UCSD-AML1 (cell line): ENCODE data around the gene C14orf93.
"Not testable (repeated sequence)": the region's sequence is repeated elsewhere in the genome, so short reads cannot be mapped to it uniquely, and the experiment has no call there.

Source experiments
- DNase-seq: peaks from one replicate; lab custom pipeline; 2025; ENCODE audit not compliant: unreplicated experiment; lab: John Stamatoyannopoulos, UW

C14orf93 gene

DNA sequence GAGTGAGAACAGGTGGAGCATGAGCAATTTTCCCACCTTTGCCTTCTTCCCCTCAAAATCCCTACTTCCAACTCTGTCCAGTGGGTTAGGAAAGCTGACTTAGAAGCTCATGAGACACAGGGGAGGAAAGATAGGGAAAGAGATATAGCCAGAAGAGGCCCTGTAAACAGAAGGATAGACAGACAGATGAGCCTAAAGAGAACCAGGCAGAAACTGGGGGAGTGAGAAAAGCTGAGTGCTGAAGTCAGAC, 32.6 kb downstream of the C14orf93 start:
- no peak for DNase-seq

DNA sequence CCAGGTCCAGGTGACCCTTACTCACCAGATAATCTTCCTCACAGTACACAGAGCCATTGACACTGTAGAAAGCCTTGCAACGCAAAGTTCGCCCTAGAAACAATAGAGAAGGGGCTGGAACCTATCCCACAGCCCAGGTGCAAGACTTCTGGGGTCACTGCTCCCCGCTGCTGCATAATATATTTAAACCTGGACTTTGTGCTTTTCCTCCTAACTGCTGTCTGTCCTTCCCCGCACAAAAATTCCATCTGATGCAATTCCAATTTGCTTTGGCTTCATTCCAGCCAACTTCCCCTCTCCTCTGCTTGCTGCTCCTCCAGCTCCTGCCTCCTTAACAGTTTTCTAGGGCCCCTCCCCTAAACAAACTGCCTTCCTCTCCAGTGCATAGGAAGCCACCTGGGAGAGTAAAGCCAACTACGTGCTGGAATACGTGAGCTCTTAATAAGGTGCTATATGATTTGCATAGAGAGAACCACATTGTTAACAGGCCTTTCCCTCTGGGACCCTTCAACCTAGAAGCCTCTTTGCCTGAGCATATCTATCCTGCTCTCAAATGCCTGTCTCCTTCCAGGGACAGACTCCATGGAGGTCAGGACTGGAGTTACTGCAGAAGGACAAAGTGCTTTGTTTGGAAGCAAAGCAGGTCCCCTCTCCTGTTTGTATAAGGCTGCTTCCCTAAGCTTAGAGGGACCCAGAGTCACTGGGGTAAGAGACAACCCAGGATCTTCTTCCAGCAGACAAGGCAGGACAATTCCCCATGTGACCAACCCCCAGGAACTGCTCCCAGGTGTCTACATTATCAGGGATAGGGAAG, 33.1 kb downstream of the C14orf93 start:
- DNase-seq = no peak

DNA sequence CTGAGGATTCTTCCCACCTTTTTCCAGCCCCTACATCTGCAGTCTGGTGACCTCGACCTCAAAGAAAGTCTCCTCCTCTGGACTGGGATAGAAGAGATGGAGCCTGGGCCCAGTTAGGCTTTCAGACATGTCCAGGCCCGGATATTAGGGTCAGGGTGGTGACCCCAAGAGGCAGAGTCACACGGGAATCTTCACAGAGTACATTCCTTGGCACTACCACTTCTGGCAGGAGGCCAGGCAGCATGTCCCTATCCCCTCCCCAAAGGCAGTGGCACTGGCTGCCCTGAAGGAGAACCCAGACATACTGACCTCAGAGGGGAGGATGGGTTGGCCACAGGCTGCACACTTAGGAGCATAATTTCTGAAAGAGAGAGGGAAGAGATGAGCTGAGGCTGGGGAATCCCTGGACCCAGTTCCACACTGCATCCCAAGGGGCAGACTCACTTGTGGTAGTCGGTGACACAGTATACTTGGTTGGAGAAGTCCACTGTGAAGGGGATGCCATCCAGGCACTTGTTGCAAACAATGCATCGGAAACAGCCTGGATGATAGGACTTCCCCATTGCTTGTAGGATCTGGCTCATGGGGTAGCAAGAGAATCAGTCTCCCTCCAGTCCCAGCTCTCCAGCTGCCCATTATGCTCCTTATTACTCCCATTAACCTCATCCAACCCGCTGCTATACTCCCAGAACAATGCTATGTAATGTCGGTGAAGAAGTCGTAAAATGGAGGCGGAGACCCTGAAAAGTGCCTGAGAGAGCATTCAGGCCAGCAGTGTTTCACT, 35.2 kb downstream of the C14orf93 start:
- no peak for DNase-seq

DNA sequence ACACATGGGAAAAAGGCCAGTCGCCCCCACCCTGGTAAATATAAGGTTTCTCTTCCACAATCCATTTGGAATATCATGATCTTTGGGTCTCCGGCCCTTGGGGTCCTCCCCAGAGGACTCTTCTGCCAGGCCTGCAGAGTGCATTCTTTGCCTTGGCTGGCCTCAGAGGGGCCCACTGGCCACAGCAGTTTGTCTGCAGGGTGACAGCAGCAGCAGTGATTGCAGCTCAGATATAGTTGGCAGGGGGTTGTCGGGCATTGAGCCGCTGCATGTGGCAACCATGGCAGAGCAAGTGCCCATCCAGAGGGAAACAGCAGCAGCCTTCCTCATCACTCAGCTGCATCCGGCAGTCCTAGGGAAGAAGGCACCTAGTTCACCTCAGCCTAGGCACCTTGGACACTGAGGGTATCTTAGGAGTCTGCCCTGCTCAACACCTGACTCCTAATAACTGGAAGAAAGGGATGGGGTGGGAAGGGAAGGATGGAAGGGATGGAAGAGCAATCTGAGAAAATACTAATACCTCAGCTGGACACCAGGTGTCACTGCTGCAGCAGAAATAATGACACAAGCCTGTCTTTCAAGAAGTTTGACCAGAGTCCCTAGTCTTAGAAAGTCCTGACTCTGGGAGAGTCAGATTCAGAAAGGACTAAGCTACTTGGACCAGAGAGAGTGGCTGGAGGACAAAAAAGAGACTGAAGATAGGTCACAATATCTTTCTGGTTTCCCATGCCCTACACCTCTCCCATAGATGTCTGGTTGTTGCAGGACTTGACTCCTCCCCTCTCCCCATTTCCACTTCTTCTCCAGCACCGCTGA, 36.5 kb downstream of the C14orf93 start:
- DNase-seq = no peak

DNA sequence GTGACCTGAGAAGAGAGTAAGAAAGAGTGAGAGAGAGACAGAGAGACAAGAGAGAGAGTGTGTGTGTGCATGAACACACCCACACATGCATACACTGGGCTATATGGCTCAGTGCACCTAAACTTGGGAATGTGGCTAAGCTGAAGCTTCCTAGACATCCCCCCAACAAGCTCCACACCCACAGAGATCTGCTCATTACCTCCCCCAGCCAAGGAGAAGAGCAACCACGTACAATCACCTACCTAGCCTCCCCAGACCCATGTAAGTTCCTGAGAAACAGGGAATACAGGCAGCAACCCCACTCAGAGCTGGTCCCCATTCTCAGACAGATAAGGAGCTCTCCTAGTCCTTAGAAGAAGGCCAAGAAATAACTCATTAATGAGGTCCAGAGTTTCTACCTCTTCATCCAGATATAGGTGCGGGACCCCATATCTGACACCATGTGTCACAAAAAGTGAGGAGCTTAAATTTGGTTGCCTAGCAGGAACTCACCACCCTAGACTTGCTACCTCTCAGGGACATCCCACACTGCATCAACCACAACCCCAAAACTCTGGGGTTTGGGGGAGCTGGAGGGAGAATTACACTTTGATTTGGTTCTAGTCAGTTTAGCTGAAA, 37.5 kb downstream of the C14orf93 start:
- DNase-seq = no peak

DNA sequence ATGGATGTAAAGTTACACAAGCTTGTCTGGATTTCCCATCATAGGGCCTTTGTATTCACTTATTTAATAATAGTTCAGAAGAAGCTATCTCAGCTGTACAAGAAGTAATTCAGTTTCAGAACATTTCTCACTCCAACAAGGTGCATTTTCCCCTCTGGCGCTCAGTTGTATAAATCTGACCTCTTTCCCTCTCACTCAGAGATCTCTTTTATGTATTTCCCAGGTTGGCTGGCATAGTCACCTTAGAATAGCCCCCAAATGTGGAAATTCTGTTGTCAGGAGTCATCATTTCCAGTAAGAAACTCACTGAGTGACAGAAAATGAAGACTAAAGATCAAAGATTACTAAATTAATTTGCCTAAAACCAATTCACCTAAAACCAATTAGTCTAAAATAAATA, 38.8 kb downstream of the C14orf93 start:
- no peak for DNase-seq

DNA sequence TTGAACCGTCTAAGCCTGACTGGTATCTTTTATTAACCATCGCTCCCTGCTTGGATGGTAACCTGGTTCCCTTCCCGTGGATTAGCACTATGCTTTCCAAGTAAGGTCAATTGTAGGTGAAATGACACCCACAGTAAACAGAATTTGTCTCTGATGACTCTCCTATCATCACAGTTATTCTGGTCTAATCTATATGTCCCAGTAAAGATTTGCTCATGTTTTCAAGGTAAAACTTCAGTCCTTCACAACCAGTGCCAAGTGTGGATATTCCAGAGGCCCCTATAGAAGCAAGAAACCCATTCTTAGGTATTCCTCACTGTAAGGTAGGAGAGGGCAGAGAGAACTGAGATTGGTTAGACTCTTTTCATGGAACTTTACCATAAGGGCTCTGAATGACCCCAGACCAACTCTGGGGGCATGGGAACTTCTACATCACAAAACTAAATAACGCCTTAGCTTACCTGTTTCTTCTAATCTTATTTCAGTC, 43.1 kb downstream of the C14orf93 start:
- no peak for DNase-seq

DNA sequence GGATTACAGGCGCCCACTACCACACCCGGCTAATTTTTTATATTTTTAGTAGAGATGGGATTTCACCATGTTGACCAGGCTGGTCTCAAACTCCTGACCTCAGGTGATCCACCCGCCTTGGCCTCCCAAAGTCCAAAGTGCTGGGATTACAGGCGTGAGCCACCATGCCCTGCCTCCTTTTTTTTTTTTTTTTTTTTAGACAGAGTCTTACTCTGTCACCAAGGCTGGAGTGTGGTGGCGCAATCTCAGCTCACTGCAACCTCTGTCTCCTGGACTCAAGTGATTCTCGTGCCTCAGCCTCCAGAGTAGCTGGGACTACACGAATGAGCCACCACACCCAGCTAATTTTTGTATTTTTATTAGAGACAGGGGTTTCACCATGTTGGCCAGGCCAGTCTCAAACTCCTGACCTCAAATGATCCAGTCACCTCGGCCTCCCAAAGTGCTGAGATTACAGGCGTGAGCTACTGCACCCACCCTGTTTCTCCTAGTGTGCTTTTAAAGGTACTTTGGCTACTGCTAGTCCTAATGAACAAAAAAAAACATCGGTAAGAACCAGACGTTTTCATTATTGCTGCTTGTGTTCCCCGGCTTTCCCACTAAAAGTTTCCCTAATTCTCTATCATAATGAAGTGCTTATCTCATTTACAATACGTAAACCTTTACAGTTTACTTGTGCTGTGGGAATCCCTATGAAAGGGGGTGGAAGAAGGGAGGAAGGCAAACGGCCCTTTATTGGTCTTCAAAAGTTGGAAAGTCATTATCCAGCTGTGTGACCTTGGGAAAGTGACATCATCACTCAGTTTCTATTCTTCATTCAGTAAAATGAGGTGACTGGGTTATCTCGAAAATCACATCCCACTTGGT, 43.8 kb downstream of the C14orf93 start:
- DNase-seq = not testable (repeated sequence)

DNA sequence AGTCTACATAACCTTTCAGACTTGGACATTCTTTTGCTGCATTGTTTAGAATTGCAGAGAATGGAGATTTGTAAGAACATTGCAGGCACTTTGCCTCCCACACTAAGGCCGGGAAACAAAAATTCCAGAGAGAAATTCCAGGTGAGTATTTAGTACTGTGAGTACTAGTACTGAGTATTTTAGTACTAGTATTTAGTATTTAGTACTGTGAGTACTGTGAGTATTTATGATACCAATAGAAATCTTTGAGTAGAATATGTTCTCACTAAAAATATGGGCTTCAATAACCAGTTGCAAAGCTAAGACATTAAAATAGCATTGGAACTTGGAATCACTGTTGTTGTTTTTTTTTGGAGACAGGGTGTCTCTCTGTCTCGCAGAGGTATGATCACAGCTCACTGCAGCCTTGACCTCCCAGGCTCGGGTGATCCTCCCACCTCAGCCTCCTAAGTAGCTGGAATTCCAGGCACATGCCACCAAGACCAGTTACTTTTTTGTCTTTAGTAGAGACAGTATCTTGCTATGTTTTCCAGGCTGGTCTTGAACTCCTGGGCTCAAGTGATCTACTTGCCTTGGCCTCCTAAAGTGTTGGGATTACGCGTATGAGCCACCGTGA, 47.8 kb downstream of the C14orf93 start:
- no peak for DNase-seq

DNA sequence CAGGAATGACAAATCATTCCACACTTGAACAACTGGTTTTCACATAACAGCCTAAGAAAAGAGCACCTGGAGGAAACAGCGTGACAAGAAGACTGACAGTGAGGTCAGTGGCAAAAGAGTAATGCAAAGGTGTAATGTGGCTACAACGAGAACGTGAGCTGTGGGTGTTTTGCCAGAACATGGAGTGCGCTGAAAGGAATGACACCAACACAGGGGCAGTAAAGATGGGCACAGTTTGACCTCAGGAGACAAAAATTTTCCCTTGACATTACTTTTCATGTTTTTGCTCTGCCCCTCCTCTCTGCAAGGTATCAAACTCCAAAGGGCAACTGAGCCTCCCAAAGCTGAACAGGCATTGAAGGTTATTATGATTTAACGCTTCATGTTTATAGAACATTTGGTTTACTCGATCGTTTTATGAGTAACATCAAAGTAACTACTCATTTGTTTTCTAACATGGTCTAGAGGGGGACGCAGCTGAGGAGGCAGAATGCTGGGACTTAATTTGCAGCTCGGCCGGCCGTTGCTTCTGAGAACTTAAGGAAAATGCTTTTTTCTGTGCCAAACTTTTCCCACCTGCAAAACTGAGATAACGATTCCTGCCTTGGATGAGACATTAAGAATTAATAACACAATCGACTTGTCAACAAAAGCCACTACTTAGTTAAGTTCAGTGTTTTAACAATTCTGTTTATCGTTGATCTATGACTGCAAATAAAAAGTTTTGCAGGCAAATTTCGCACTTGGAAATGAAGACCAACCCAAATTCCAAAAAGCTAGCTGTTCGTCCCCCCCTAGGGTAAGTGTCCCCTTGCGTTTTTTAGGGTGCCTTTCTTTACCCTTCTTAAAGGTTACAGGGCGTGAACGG, 54.0 kb downstream of the C14orf93 start:
- no peak for DNase-seq

DNA sequence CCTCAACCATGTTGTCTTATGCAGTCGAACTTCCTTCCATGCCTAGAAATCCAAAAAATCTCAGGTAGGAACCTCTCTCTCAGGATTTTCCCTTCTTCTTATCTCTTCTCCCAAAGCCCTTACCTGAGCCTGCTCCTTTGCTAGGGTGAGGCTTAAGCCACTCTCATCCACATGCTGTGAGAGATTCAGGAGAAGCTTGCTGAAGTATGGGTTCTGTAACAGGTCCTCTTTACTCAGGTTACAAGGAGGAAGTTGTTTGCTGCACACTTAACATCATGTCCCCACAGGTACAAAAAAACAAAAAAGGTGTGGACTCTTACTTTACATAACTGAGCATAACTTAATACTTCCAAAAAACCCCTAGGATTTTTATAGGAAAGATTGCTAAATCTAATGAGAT, 57.5 kb downstream of the C14orf93 start:
- DNase-seq = no peak

DNA sequence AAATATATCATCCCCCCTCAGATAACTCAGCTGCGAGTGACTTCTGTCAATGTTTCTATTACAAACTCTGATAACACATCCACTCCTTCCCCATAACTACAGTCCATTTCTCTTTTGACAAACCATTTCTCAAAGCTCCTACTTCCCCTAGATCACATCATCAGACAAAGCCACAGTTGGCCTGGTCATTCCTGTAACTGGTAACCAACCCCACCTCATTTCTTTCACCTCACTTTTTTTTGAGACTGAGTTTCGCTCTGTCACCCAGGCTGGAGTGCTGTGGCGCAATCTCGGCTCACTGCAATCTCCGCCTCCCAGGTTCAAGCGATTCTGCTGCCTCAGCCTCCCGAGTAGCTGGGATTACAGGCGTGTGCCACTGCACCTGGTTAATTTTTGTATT, 58.1 kb downstream of the C14orf93 start:
- DNase-seq = not testable (repeated sequence)

DNA sequence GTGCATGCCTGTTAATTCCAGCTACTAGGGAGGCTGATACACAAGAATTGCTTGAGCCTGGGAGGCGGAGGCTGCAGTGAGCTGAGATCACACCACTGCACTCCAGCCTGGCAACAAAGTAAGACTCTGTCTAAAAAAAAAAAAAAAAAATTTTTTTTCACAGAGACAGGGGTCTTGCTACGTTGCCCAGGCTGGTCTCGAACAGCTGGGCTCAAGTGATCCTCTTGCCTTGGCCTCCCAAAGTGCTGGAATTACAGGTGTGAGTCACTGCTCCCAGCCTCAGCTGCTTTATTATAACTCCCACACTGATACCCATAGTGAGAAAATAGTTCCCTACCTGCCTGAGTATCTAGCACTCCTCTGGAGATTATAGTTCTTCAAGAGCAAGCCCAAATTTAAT, 64.3 kb downstream of the C14orf93 start:
- no peak for DNase-seq

DNA sequence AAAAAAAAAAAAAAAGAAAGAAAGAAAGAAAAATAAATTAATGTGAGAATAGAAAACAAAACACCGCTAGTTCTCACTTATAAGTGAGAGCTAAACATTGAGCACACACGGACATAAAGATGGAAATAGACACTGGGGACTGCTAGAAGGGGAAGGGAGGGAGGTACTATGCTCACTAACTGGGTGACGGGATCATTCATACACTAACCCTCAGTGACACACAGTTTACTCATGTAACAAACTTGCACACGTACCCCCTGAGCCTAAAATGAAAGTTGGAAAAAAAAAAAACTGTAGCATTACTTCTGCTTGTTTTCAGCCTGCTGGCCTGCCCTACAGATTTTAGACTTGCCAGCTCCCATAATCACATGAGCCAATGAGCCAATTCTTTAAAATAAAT, 70.3 kb downstream of the C14orf93 start:
- no peak for DNase-seq
